ENCODE measurements around the gene SPANXN4. TPM values are rescaled to one million over a fixed set of nuclear protein-coding genes. Genes with fewer than 3 reads are reported as not detected.

SPANXN4 gene
- total RNA-seq, 1 donor from 2014 or later = not detected

DNA sequence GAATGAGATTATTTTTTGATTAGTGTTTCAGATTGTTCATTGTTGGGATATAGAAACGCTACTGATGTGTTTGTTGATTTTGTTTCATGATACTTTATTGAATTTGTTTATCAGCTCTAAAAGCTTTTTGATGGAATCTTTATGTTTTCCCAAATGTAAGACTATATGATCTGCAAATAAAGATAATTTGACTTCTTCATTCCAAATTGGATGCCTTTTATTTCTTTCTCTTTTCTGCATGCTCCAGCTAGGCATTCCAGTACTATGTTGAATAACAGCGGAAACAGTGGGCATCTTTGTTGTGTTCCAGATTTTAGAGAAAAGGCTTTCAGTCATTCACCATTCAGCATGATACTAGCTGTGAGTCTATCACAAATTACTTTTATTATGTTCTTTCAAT lies 21.8 kb downstream of the SPANXN4 start:
- Histone ChIP-seq H3K4me1 (no peaks in the 10 kb centered on the region), H3K27me3 (no peaks in the 10 kb centered on the region), H3K9me3 (no peaks in the 10 kb centered on the region), H3K27ac (no peak overlapping the region), H3K4me3 (no peak overlapping the region), H3K36me3 (no peaks in the 10 kb centered on the region)
- intact Hi-C loops (cut with DNase I) = no loop called here
- DNase-seq (ENCODE audit: extremely low spot score in 2 of 2) = no peak
- TF ChIP-seq POLR2A (IDR thresholded peaks at IDR 0.05) (no peak), POLR2AphosphoS5 (IDR thresholded peaks at IDR 0.05; ENCODE audit: insufficient read depth in 1 of 2, low read depth in 1 of 2) (no peak)
- TF ChIP-seq, protein P1, sequence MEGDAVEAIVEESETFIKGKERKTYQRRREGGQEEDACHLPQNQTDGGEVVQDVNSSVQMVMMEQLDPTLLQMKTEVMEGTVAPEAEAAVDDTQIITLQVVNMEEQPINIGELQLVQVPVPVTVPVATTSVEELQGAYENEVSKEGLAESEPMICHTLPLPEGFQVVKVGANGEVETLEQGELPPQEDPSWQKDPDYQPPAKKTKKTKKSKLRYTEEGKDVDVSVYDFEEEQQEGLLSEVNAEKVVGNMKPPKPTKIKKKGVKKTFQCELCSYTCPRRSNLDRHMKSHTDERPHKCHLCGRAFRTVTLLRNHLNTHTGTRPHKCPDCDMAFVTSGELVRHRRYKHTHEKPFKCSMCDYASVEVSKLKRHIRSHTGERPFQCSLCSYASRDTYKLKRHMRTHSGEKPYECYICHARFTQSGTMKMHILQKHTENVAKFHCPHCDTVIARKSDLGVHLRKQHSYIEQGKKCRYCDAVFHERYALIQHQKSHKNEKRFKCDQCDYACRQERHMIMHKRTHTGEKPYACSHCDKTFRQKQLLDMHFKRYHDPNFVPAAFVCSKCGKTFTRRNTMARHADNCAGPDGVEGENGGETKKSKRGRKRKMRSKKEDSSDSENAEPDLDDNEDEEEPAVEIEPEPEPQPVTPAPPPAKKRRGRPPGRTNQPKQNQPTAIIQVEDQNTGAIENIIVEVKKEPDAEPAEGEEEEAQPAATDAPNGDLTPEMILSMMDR (IDR thresholded peaks at IDR 0.05) = no peak

DNA sequence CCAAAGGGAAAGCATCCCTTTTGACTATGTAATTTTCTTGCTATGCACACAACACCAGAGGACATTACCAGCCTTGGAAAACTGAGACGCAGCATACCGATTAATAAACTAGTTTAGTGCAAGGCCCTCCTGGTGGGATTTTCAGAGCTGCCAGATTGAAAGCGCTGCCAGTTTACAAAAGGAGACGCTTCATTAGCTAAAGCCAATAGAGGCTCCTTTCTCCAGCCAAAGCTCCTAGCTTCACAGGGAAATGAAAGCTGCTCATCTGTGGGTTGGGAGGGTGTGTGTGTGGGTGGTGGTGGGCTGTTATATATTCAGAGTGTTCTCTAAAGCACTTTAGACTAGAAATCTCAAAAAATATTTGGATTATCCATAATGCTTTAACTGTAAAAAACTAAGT lies 32.4 kb downstream of the SPANXN4 start:
- intact Hi-C loops (cut with DNase I) = no loop called here
- Histone ChIP-seq H3K4me1 (no peaks in the 10 kb centered on the region), H3K9me3 (no peaks in the 10 kb centered on the region), H3K36me3 (no peaks in the 10 kb centered on the region), H3K4me3 (no peak overlapping the region), H3K27me3 (no peaks in the 10 kb centered on the region), H3K27ac (no peak overlapping the region)
- TF ChIP-seq POLR2A (IDR thresholded peaks at IDR 0.05) (no peak), POLR2AphosphoS5 (IDR thresholded peaks at IDR 0.05; ENCODE audit: insufficient read depth in 1 of 2, low read depth in 1 of 2) (no peak)
- TF ChIP-seq, protein P1 (IDR thresholded peaks at IDR 0.05) = no peak
- no peak for DNase-seq (ENCODE audit: extremely low spot score in 2 of 2)

DNA sequence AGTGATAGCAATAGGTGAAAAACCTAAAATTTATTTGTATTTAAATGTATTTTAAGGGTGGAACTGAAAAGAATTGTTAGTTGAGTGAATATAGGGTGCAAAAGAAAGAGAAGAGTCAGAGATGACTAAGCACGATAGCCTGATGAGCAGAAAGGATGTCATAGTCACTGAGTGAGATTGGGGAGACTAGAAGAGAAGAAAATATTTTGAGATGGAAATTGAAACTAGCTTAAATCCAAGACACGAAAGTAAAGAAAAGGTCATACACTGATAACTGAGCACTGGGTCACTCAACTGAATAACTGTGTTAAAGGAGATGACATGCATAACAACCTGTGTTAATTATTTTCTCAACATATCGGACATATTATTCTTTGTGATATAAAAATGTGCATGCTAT lies 55.5 kb downstream of the SPANXN4 start:
- no peak overlapping the region for H3K27ac ChIP-seq
- no peaks in the 10 kb centered on the region for H3K36me3 ChIP-seq
- H3K4me1 ChIP-seq = no peaks in the 10 kb centered on the region
- H3K27me3 ChIP-seq = no peaks in the 10 kb centered on the region
- intact Hi-C loops (cut with DNase I) = no loop called here
- TF ChIP-seq POLR2A (IDR thresholded peaks at IDR 0.05) (no peak), POLR2AphosphoS5 (IDR thresholded peaks at IDR 0.05; ENCODE audit: insufficient read depth in 1 of 2, low read depth in 1 of 2) (no peak)
- TF ChIP-seq, protein P1 (IDR thresholded peaks at IDR 0.05) = no peak
- DNase-seq (ENCODE audit: extremely low spot score in 2 of 2) = no peak
- H3K4me3 ChIP-seq = no peak overlapping the region
- H3K9me3 ChIP-seq = no peaks in the 10 kb centered on the region

- intact Hi-C loops (cut with DNase I) = no loop called here
- TF ChIP-seq POLR2A (IDR thresholded peaks at IDR 0.05) (no peak), POLR2AphosphoS5 (IDR thresholded peaks at IDR 0.05; ENCODE audit: insufficient read depth in 1 of 2, low read depth in 1 of 2) (no peak)
- TF ChIP-seq, protein P1 (IDR thresholded peaks at IDR 0.05) = no peak
- Histone ChIP-seq H3K4me3 (no peak overlapping the region), H3K36me3 (no peaks in the 10 kb centered on the region), H3K27me3 (no peaks in the 10 kb centered on the region), H3K27ac (no peak overlapping the region), H3K9me3 (no peaks in the 10 kb centered on the region), H3K4me1 (no peaks in the 10 kb centered on the region)
- DNase-seq (ENCODE audit: extremely low spot score in 2 of 2) = no peak
These were observed 56.8 kb downstream of the SPANXN4 start for GRCh38 chrX:143082537-143082936.
